Measurements from ENCODE around the gene NR5A2.

Gene NR5A2

GRCh38 chr1:200034761-200035396 is 7.4 kb downstream of the NR5A2 start:
- no peaks in the 10 kb centered on the region for H3F3A ChIP-seq (ENCODE audit: low read depth)
- TF ChIP-seq EZH2phosphoT487 (IDR thresholded peaks at IDR 0.05; ENCODE audit: borderline replicate concordance) (no peak), CTCF (conservative IDR thresholded peaks at IDR 0.05; ENCODE audit: low read length) (no peak)
- H4K20me1 ChIP-seq (ENCODE audit: insufficient read depth, low read length, poor library complexity, severe bottlenecking) = no peaks in the 10 kb centered on the region
- no peaks in the 10 kb centered on the region for H3K9me3 ChIP-seq (ENCODE audit: insufficient read depth, low read depth, low read length)
- no peak overlapping the region for H3K9ac ChIP-seq (ENCODE audit: low read depth, low read length, poor library complexity, severe bottlenecking)
- H3K9me2 ChIP-seq (replicated peaks; ENCODE audit: low read depth, low read length) = no peaks in the 10 kb centered on the region
- no peaks in the 10 kb centered on the region for H3K36me3 ChIP-seq (ENCODE audit: insufficient read depth, low read length)
- no peak overlapping the region for H2AFZ ChIP-seq (ENCODE audit: low read length)
- H3K4me3 ChIP-seq (ENCODE audit: low read length, poor library complexity, severe bottlenecking) = no peak overlapping the region
- peaks cover 23% of the 10 kb centered on the region for H3K27me3 ChIP-seq (ENCODE audit: insufficient read depth, low read length, poor library complexity, severe bottlenecking)
- no peaks in the 10 kb centered on the region for H3K4me1 ChIP-seq (ENCODE audit: insufficient read depth, low read length, poor library complexity, severe bottlenecking)
- H3K4me2 ChIP-seq (ENCODE audit: low read depth, low read length, poor library complexity, severe bottlenecking) = no peak overlapping the region
- no peaks in the 10 kb centered on the region for H3K79me2 ChIP-seq (ENCODE audit: insufficient read depth, low read length)

GRCh38 chr1:200035397-200035955 is 8.0 kb downstream of the NR5A2 start:
- no peaks in the 10 kb centered on the region for H4K20me1 ChIP-seq (ENCODE audit: insufficient read depth, low read length, poor library complexity, severe bottlenecking)
- H3K9me3 ChIP-seq (ENCODE audit: insufficient read depth, low read depth, low read length) = no peaks in the 10 kb centered on the region
- TF ChIP-seq EZH2phosphoT487 (IDR thresholded peaks at IDR 0.05; ENCODE audit: borderline replicate concordance) (no peak), CTCF (conservative IDR thresholded peaks at IDR 0.05; ENCODE audit: low read length) (no peak)
- no peak overlapping the region for H3K4me2 ChIP-seq (ENCODE audit: low read depth, low read length, poor library complexity, severe bottlenecking)
- H3K4me1 ChIP-seq (ENCODE audit: insufficient read depth, low read length, poor library complexity, severe bottlenecking) = no peaks in the 10 kb centered on the region
- H3F3A ChIP-seq (ENCODE audit: low read depth) = no peaks in the 10 kb centered on the region
- H3K79me2 ChIP-seq (ENCODE audit: insufficient read depth, low read length) = no peaks in the 10 kb centered on the region
- H3K27me3 ChIP-seq (ENCODE audit: insufficient read depth, low read length, poor library complexity, severe bottlenecking) = peaks cover 29% of the 10 kb centered on the region
- no peak overlapping the region for H3K4me3 ChIP-seq (ENCODE audit: low read length, poor library complexity, severe bottlenecking)
- no peak overlapping the region for H2AFZ ChIP-seq (ENCODE audit: low read length)
- no peaks in the 10 kb centered on the region for H3K9me2 ChIP-seq (replicated peaks; ENCODE audit: low read depth, low read length)
- no peaks in the 10 kb centered on the region for H3K36me3 ChIP-seq (ENCODE audit: insufficient read depth, low read length)
- no peak overlapping the region for H3K9ac ChIP-seq (ENCODE audit: low read depth, low read length, poor library complexity, severe bottlenecking)

- Histone ChIP-seq H2AFZ (ENCODE audit: low read length) (no peak overlapping the region), H4K20me1 (ENCODE audit: insufficient read depth, low read length, poor library complexity, severe bottlenecking) (no peaks in the 10 kb centered on the region), H3K79me2 (ENCODE audit: insufficient read depth, low read length) (no peaks in the 10 kb centered on the region), H3K4me3 (ENCODE audit: low read length, poor library complexity, severe bottlenecking) (no peak overlapping the region), H3K36me3 (ENCODE audit: insufficient read depth, low read length) (no peaks in the 10 kb centered on the region), H3K27me3 (ENCODE audit: insufficient read depth, low read length, poor library complexity, severe bottlenecking) (peaks cover 32% of the 10 kb centered on the region), H3K9me2 (replicated peaks; ENCODE audit: low read depth, low read length) (no peaks in the 10 kb centered on the region), H3K4me2 (ENCODE audit: low read depth, low read length, poor library complexity, severe bottlenecking) (no peak overlapping the region), H3K9me3 (ENCODE audit: insufficient read depth, low read depth, low read length) (no peaks in the 10 kb centered on the region), H3K9ac (ENCODE audit: low read depth, low read length, poor library complexity, severe bottlenecking) (no peak overlapping the region), H3F3A (ENCODE audit: low read depth) (no peaks in the 10 kb centered on the region), H3K4me1 (ENCODE audit: insufficient read depth, low read length, poor library complexity, severe bottlenecking) (no peaks in the 10 kb centered on the region)
- TF ChIP-seq CTCF (conservative IDR thresholded peaks at IDR 0.05; ENCODE audit: low read length) (no peak), EZH2phosphoT487 (IDR thresholded peaks at IDR 0.05; ENCODE audit: borderline replicate concordance) (no peak)
These were observed 8.6 kb downstream of the NR5A2 start for GRCh38 chr1:200035956-200036618.
